Mesothelial cell of epicardium (in vitro differentiated cells): Measurements from ENCODE around the gene YEATS2. TPM values are rescaled to one million over a fixed set of nuclear protein-coding genes. Genes with fewer than 3 reads are reported as not detected.
"Not testable (repeated sequence)": the region's sequence is repeated elsewhere in the genome, so short reads cannot be mapped to it uniquely, and the experiment has no call there.

Experiments
- DNase-seq, 2 experiments: peaks; one replicate each; pipeline ENCODE4 v3.0.0; 2021; ENCODE audit warnings: low spot score in 2 of 2; ENCODE audit not compliant: unreplicated experiment in 2 of 2
- H3K27ac Mint-ChIP-seq: 2 replicates; pipeline ENCODE4 v1.8.0; 2021; ENCODE audit warnings: mixed read lengths
- H3K27me3 Mint-ChIP-seq: 2 replicates; pipeline ENCODE4 v1.8.0; 2021; ENCODE audit warnings: low read depth, mixed read lengths
- H3K36me3 Mint-ChIP-seq: 2 replicates; pipeline ENCODE4 v1.8.0; 2021; ENCODE audit warnings: mixed read lengths
- H3K4me1 Mint-ChIP-seq: 2 replicates; pipeline ENCODE4 v1.8.0; 2021; ENCODE audit warnings: mixed read lengths
- H3K4me3 Mint-ChIP-seq: 2 replicates; pipeline ENCODE4 v1.8.0; 2021; ENCODE audit warnings: mild to moderate bottlenecking, moderate library complexity, mixed read lengths
- H3K9me3 Mint-ChIP-seq: 2 replicates; pipeline ENCODE4 v1.8.0; 2021; ENCODE audit warnings: mixed read lengths
- CTCF ChIP-seq: fragments of 200-600 bp; sonication (generic); IDR thresholded peaks from one replicate; pipeline ENCODE4 v1.5.0; 2021; ENCODE audit warnings: antibody characterized with exemption; ENCODE audit not compliant: unreplicated experiment
- total RNA-seq: library from RNA; stranded (reverse); gene quantifications from 3 replicates; pipeline ENCODE4 v1.2.1, GENCODE V29; 2021

Gene YEATS2
- total RNA-seq, 1 donor from 2014 or later = 72.7 TPM

GRCh38 chr3:183699238-183699947, 1.8 kb downstream of the YEATS2 start:
- Mint-ChIP-seq H3K4me3 (peak overlapping the region; percentile 73), H3K27ac (peak overlapping the region; percentile 70), H3K9me3 (no peaks in the 10 kb centered on the region), H3K27me3 (no peaks in the 10 kb centered on the region), H3K36me3 (peaks cover 6% of the 10 kb centered on the region), H3K4me1 (peaks cover 51% of the 10 kb centered on the region)
- DNase-seq = no peak
- TF ChIP-seq CTCF = no peak

GRCh38 chr3:183701744-183702143, 4.1 kb downstream of the YEATS2 start:
- H3K36me3 Mint-ChIP-seq = peaks cover 11% of the 10 kb centered on the region
- H3K27me3 Mint-ChIP-seq = no peaks in the 10 kb centered on the region
- H3K4me1 Mint-ChIP-seq = peaks cover 54% of the 10 kb centered on the region
- H3K9me3 Mint-ChIP-seq = no peaks in the 10 kb centered on the region
- H3K4me3 Mint-ChIP-seq = peak overlapping the region; percentile 22
- H3K27ac Mint-ChIP-seq = peak overlapping the region; percentile 72
- no peak for DNase-seq
- no peak for TF ChIP-seq CTCF

GRCh38 chr3:183703892-183704291, 6.3 kb downstream of the YEATS2 start:
- H3K36me3 Mint-ChIP-seq = peaks cover 11% of the 10 kb centered on the region
- not testable (repeated sequence) for H3K27me3 Mint-ChIP-seq, H3K4me3 Mint-ChIP-seq, H3K9me3 Mint-ChIP-seq, DNase-seq
- peaks cover 48% of the 10 kb centered on the region for H3K4me1 Mint-ChIP-seq
- peak overlapping the region; percentile 61 for H3K27ac Mint-ChIP-seq

- no peaks in the 10 kb centered on the region for H3K27me3 Mint-ChIP-seq
Measured at GRCh38 chr3:183710231-183710630, 12.6 kb downstream of the YEATS2 start.

GRCh38 chr3:183711516-183711915, 13.9 kb downstream of the YEATS2 start:
- Mint-ChIP-seq H3K4me3 (no peak overlapping the region), H3K36me3 (peaks cover 6% of the 10 kb centered on the region), H3K27me3 (no peaks in the 10 kb centered on the region), H3K4me1 (peaks cover 5% of the 10 kb centered on the region), H3K9me3 (no peaks in the 10 kb centered on the region), H3K27ac (no peak overlapping the region)
- no peak for DNase-seq
- TF ChIP-seq CTCF = no peak

More at GRCh38 chr3:183710231-183710630, 12.6 kb downstream of the YEATS2 start:
- no peak for DNase-seq
- H3K36me3 Mint-ChIP-seq = peaks cover 7% of the 10 kb centered on the region
- peaks cover 8% of the 10 kb centered on the region for H3K4me1 Mint-ChIP-seq
- TF ChIP-seq CTCF = no peak
- H3K27ac Mint-ChIP-seq = peak overlapping the region; percentile 8
- no peaks in the 10 kb centered on the region for H3K9me3 Mint-ChIP-seq
- H3K4me3 Mint-ChIP-seq = no peak overlapping the region

- Mint-ChIP-seq H3K4me1 (peaks cover 5% of the 10 kb centered on the region), H3K9me3 (no peaks in the 10 kb centered on the region), H3K27me3 (no peaks in the 10 kb centered on the region), H3K4me3 (no peak overlapping the region), H3K27ac (no peak overlapping the region), H3K36me3 (peaks cover 23% of the 10 kb centered on the region)
- TF ChIP-seq CTCF = no peak
- DNase-seq = no peak
Measured at GRCh38 chr3:183714622-183715021, 17.0 kb downstream of the YEATS2 start.
